GM19455 (cell line): ENCODE results near the gene MED12L.
A peak's percentile ranks its signal among the peaks of the same experiment; 100 is the strongest.
"Not testable (repeated sequence)": the region's sequence is repeated elsewhere in the genome, so short reads cannot be mapped to it uniquely, and the experiment has no call there.

Experiments used
- ATAC-seq: cut with Tn5 transposase; IDR thresholded peaks from one replicate; pipeline ENCODE4 v1.9.1; 2021; ENCODE audit not compliant: unreplicated experiment

Gene MED12L

DNA sequence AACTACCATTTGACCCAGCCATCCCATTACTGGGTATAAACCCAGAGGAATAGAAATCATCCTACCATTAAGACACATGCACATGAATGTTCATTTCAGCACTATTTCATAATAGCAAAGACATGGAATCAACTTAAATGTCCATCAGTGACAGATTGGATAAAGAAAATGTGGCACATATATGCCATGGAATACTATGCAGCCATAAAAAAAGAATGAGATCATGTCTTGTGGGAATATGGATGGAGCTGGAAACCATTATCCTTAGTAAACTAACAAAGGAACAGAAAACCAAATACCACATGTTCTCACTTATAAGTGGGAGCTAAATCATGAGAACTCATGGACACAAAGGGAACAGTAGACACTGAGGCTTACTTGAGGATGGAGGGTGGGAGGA lies 146.9 kb downstream of the MED12L start:
- not testable (repeated sequence) for ATAC-seq

DNA sequence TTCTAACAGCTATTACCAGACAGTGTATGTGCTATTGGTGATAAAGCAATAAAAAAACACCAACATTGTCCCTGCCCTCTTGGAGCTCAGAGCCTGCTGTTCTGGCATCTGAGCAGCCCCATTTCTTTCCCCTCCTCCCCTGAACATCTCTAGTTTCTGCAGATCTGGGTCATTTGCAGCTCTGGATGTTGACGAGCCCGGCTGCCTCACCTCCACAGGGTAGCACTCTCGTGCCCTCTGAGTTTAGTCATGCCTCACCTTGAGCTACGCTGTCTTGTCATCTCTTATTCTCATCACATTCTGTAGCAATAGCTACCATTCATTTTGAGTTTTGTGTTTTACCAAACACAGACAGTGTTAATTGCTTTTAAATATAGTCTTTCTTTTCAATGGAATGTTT lies 147.5 kb downstream of the MED12L start:
- ATAC-seq, result no peak

- no peak for ATAC-seq
Observed at GRCh38 chr3:151234825-151235224, 149.4 kb downstream of the MED12L start.

- ATAC-seq, result no peak
Observed at GRCh38 chr3:151236316-151236715, 150.9 kb downstream of the MED12L start.

DNA sequence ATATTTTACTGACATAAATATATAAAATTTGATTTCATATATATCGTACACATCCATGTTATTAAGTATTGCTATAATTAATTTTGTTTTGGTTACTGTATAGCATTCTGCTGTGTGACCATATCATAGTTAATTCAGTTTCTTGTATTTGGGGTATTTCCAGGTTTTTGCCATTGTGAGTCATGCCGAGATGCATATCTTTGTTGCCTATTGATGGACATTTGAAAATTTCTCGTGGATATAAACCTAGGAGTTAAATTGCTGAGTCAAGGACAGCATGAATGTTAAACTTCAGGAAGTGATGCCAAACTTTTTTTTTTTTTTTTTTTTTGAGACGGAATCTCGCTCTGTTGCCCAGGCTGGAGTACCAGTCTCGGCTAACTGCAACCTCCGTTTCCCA lies 151.3 kb downstream of the MED12L start:
- ATAC-seq, result no peak

- not testable (repeated sequence) for ATAC-seq
Observed at GRCh38 chr3:151242006-151242405, 156.5 kb downstream of the MED12L start.

GRCh38 chr3:151248772-151249337 lies 163.4 kb downstream of the MED12L start:
- ATAC-seq, result no peak

DNA sequence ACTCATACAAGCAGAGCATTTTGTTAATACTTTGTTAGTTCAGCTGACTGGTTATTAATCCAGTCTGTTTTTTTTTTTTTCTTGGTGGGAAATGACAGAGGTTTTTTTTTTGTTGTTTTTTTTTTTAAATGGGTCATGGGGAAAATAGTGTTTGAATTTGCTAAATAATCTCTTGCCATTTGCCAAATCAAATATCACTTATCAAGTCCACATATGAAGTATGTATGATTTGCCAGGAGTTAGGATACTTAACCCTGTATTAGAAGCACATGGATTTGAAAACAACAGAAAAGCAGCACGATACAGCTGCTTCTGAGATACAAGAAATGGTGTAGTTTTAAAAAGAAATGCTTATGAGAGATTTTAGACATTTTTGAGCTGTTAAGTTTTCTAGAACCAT lies 171.3 kb downstream of the MED12L start:
- no peak for ATAC-seq

DNA sequence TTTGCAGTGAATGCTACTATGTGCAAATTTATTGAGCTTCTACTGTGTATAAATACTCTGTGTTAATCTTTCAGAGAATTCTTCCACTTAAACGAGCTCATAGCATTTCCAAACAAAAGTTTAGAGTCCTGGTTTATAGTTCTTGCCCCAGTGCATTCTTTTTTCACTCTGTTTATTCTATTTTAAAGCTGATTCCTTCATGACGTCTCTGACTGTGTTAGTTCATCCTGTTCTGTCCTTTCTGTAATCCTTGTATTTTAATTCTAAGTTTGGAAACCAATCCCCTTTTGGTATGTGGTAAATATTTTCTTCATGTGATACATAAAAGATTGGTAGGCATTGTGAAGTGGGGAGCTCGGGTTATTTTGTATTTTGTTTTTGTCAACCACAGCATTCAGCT lies 174.2 kb downstream of the MED12L start:
- no peak for ATAC-seq

GRCh38 chr3:151262871-151263525 lies 177.5 kb downstream of the MED12L start:
- no peak for ATAC-seq

- no peak for ATAC-seq
Observed at GRCh38 chr3:151264605-151265004, 179.1 kb downstream of the MED12L start.

- ATAC-seq, result no peak
Observed at GRCh38 chr3:151265166-151265565, 179.7 kb downstream of the MED12L start.

DNA sequence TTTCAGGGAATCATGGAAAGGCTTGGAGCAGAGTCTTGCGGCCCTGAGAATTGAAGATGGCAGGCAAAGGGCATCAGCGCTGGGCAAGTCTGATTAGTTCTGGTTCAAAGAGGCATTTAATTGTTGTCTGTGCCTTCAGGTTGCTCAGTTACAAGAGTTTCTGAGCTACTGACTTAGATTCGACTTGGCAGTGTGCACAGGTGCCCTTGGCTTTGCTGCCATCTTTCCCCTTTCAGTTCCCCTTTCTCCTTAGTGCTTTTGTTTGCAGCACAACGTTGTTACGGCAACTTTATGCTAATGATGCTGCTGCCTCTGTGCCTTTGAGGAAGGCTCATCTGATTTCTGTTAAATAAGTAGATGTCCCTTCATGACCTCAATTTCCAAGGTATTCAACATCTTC lies 180.4 kb downstream of the MED12L start:
- ATAC-seq, result peak; percentile 95

- ATAC-seq, result no peak
Observed at GRCh38 chr3:151267066-151267465, 181.6 kb downstream of the MED12L start.

DNA sequence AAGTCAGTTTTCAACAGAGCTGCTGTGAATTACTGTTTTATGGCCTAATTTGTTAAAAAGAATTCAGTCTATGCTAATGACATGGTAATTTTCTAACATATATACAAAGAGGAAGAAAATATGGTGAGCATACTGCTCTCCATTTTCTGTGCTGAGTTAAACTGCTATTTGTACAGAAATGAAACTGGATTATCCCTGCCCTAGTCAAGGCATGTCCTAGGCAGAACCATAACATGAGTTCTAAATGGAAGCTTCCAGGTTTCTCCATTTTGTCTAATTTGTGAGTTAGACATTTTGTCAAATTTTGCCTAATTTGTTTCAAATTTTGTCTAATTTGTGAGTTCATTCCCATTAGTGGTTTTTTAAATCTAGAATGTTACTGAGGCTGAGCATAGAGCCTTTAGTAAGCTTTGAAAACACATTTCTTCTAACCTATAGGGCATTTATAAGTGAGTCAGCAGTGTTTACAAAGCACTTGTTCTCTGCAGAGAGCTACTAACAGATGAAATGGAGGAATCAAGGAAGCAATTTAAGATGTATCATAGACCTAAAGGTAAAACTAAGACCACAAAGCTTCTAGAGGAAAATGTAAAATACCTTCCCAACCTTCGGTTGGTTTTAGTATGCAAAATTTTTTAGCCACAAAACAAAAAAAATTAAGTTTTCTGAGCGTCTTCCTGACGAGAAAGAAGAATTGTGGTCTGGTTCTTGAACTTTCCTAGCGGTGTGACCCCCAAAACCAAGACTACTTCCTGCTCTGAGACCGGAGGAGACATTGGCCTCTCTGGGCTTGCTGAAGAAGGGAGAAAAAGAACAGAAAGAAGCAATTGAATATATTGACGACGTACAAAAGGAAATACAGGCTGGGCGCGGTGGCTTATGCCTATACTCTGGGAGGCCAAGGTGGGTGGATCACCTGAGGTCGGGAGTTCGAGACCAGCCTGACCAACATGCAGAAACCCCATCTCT lies 183.1 kb downstream of the MED12L start:
- peak; percentile 56 for ATAC-seq

GRCh38 chr3:151269631-151270030 lies 184.2 kb downstream of the MED12L start:
- no peak for ATAC-seq

DNA sequence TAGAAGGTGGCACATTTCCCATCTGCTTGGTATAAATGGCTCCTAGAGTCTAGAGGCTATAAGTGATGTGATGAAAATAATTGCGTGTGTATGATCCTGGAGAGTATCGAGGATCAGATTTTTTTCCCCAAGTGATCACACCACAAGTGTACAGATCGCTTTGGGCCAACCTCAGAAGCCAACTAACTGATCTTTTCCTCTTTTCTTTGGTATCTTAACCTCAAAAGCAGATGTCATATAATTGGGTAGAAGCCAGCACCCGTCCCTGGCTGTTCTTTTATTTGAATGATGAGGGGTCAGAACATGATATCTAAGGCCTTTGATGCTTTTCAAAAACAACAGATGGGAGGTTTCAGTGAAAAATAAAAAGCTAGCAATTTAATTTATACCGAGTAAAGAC lies 189.6 kb downstream of the MED12L start:
- no peak for ATAC-seq

DNA sequence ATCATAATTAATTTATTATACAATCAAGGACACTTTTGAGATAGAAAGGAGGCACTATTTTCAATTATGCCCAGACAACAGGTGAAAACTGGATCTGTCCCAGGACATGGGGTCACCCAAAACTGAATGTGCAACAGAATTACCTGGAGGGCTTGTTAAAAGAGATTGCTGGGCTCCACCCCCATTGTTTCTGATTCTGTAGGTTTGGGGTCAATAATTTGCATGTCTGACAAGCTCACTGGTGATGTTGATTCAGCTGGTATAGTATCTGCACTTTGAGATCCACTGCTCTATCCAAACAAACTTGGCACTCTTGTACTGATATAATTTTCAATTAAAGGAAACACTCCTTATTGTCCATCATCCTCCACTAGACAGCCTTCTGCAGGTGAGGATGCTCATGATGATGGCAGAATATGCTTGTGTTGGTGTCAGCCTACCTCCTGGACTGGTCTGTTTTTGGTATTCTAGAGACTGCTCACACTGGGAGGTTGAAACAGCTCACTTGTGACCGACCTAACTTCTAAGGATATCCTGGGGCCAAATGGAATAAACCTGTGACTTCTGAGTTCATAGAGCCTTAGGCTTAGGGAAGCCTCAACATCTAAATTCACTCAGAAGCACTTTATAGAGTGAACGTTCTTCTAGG lies 190.7 kb downstream of the MED12L start:
- ATAC-seq, result peak; percentile 8

DNA sequence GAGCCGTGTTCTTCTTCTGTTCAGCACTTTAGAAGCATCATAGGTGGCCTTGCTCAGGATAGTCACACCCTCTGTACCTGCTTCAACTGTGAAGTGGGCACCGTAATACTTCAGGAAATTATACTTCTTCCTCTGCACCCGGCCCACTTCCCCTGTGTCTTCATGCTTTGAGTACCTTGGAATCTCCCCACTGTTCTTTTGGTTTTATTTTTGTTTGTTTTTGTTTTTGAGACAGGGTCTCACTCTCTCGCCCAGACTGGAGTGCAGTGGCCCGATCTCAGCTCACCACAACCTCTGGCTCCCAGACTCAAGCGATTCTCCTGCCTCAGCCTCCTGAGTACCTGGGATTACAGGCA lies 191.2 kb downstream of the MED12L start:
- peak; percentile 68 for ATAC-seq

DNA sequence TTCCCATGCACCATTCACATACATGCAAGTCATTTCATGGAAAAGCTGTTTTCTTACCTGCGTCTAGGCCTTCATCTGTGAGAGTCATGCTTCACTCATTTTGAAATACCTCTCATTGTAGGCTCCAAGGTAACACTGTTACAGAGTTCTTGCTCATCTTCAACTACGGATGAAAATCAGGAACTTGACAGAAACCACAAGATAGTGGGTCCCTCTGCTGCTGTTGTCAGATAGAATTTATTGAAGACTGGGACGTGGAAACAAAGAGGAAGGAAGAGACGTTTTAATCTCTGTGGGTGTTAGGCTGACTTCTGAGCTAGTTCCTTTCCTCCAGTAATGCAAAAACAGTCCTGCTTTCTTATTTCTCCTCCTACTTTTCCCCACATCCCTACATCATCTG lies 192.8 kb downstream of the MED12L start, which contains the start of gene P2RY14:
Gene P2RY14 (minus strand): TSS at position 313 of the 400 bp plus-strand sequence. CDS start 64,226 bp downstream, outside the sequence.
- ATAC-seq, result no peak

- no peak for ATAC-seq
Observed at GRCh38 chr3:151281671-151282324, 196.3 kb downstream of the MED12L start.
